ENCODE results near the gene NRROS. TPM values are rescaled to one million over a fixed set of nuclear protein-coding genes. Genes with fewer than 3 reads are reported as not detected.
A peak's percentile ranks its signal among the peaks of the same experiment; 100 is the strongest.

NRROS gene
- total RNA-seq, 4 donors from 2014 or later, result 0.95 to 4.5 (median 1.5) TPM

- 94% methylated on average over 6 of the region's 6 CpGs for WGBS
- Histone ChIP-seq H3K9me3 (no peaks in the 10 kb centered on the region), H3K4me3 (no peak overlapping the region), H3K4me1 (no peaks in the 10 kb centered on the region), H3K27me3 (no peaks in the 10 kb centered on the region), H3K27ac (no peak overlapping the region), H3K36me3 (no peaks in the 10 kb centered on the region)
- no peak for DNase-seq (ENCODE audit: low spot score in 2 of 2)
- no peak for TF ChIP-seq EP300 (IDR thresholded peaks at IDR 0.05)
- no peak for TF ChIP-seq POLR2A (IDR thresholded peaks at IDR 0.05)
- TF ChIP-seq POLR2AphosphoS5 (IDR thresholded peaks at IDR 0.05), result no peak
- no peak for TF ChIP-seq CTCF (IDR thresholded peaks at IDR 0.05)
Measured at GRCh38 chr3:196602673-196603072, 36.8 kb upstream of the NRROS start.

- WGBS, result 46% methylated on average over 6 of the region's 7 CpGs
- Histone ChIP-seq H3K4me3 (no peak overlapping the region), H3K27ac (no peak overlapping the region), H3K36me3 (no peaks in the 10 kb centered on the region), H3K27me3 (no peaks in the 10 kb centered on the region), H3K4me1 (no peaks in the 10 kb centered on the region), H3K9me3 (no peaks in the 10 kb centered on the region)
- TF ChIP-seq CTCF (IDR thresholded peaks at IDR 0.05) (no peak), POLR2A (IDR thresholded peaks at IDR 0.05) (no peak), POLR2AphosphoS5 (IDR thresholded peaks at IDR 0.05) (no peak), EP300 (IDR thresholded peaks at IDR 0.05) (no peak)
- DNase-seq (ENCODE audit: low spot score in 2 of 2), result no peak
Measured at GRCh38 chr3:196603683-196604082, 35.8 kb upstream of the NRROS start.

GRCh38 chr3:196604548-196604947, 34.9 kb upstream of the NRROS start:
- H3K4me1 ChIP-seq, result peaks cover 3% of the 10 kb centered on the region
- H3K36me3 ChIP-seq, result no peaks in the 10 kb centered on the region
- H3K4me3 ChIP-seq, result no peak overlapping the region
- no peaks in the 10 kb centered on the region for H3K9me3 ChIP-seq
- no peak for DNase-seq (ENCODE audit: low spot score in 2 of 2)
- H3K27me3 ChIP-seq, result no peaks in the 10 kb centered on the region
- 55% methylated on average over 13 of the region's 13 CpGs for WGBS
- TF ChIP-seq POLR2AphosphoS5 (IDR thresholded peaks at IDR 0.05), result no peak
- no peak overlapping the region for H3K27ac ChIP-seq

- no peak overlapping the region for H3K4me3 ChIP-seq
- 95% methylated on average over 2 of the region's 2 CpGs for WGBS
- TF ChIP-seq POLR2AphosphoS5 (IDR thresholded peaks at IDR 0.05) (no peak), POLR2A (IDR thresholded peaks at IDR 0.05) (no peak), CTCF (IDR thresholded peaks at IDR 0.05) (no peak), EP300 (IDR thresholded peaks at IDR 0.05) (no peak)
Measured at GRCh38 chr3:196608693-196609092, 30.8 kb upstream of the NRROS start.

GRCh38 chr3:196609343-196609775, 30.1 kb upstream of the NRROS start:
- H3K27ac ChIP-seq, result no peak overlapping the region
- no peak for TF ChIP-seq POLR2A (IDR thresholded peaks at IDR 0.05)
- peak in 1 of 3 donors; percentile 14 for TF ChIP-seq POLR2AphosphoS5 (IDR thresholded peaks at IDR 0.05)
- TF ChIP-seq CTCF (IDR thresholded peaks at IDR 0.05), result peak; percentile 66 to 81
- H3K27me3 ChIP-seq, result no peaks in the 10 kb centered on the region
- H3K4me3 ChIP-seq, result no peak overlapping the region
- 14% methylated on average over 5 of the region's 5 CpGs for WGBS
- H3K4me1 ChIP-seq, result peaks cover 16% of the 10 kb centered on the region
- H3K36me3 ChIP-seq, result no peaks in the 10 kb centered on the region
- no peaks in the 10 kb centered on the region for H3K9me3 ChIP-seq
- peak; percentile 95 to 96 for DNase-seq (ENCODE audit: low spot score in 2 of 2)

More at GRCh38 chr3:196608693-196609092, 30.8 kb upstream of the NRROS start:
- no peaks in the 10 kb centered on the region for H3K36me3 ChIP-seq
- no peaks in the 10 kb centered on the region for H3K27me3 ChIP-seq
- H3K9me3 ChIP-seq, result no peaks in the 10 kb centered on the region
- H3K4me1 ChIP-seq, result peaks cover 16% of the 10 kb centered on the region
- DNase-seq (ENCODE audit: low spot score in 2 of 2), result no peak
- no peak overlapping the region for H3K27ac ChIP-seq
